Measurements from ENCODE around the gene TET2.

DNA sequence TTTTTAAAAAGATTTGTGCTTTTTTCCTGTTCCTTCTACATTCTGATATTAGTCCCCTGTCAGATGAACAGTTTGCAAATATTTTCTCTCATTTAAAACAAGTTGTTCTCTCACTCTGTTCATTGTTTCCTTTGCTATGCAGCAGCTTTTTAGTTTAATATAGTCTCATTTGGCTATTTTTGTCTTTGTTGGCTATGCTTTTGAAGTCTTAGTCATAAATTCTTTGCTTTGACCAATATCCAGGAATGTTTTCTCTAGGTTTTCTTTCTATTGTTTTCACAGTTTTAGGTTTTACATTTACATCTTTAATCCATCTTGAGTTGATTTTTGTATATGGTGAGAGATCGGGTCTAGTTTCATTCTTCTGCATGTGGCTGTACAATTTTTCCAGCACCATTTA is 136.8 kb downstream of the TET2 start:
- TF ChIP-seq, protein P1, sequence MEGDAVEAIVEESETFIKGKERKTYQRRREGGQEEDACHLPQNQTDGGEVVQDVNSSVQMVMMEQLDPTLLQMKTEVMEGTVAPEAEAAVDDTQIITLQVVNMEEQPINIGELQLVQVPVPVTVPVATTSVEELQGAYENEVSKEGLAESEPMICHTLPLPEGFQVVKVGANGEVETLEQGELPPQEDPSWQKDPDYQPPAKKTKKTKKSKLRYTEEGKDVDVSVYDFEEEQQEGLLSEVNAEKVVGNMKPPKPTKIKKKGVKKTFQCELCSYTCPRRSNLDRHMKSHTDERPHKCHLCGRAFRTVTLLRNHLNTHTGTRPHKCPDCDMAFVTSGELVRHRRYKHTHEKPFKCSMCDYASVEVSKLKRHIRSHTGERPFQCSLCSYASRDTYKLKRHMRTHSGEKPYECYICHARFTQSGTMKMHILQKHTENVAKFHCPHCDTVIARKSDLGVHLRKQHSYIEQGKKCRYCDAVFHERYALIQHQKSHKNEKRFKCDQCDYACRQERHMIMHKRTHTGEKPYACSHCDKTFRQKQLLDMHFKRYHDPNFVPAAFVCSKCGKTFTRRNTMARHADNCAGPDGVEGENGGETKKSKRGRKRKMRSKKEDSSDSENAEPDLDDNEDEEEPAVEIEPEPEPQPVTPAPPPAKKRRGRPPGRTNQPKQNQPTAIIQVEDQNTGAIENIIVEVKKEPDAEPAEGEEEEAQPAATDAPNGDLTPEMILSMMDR (conservative IDR thresholded peaks at IDR 0.05): no peak
- TF ChIP-seq ZFX (IDR thresholded peaks at IDR 0.05): no peak

All from C4-2B (cell line).